Mononuclear cell (primary cell): Measurements from ENCODE around the gene BAZ2A. TPM values are rescaled to one million over a fixed set of nuclear protein-coding genes. Genes with fewer than 3 reads are reported as not detected.

ENCODE experiments used
- total RNA-seq: library from RNA; depleted of rRNA; stranded (reverse); fragments of >200 nt; gene quantifications from one replicate; pipeline ENCODE4 v1.2.3, GENCODE V29; 2012

The BAZ2A gene
- total RNA-seq, 1 donor, result 156 TPM

Other genes starting within 250 kb of the BAZ2A start
- gene TIMELESS, start 180.9 kb downstream of the BAZ2A start, total RNA-seq, result 1.3 TPM
- not detected for gene MIP, start 175.7 kb downstream of the BAZ2A start, total RNA-seq
- 2.9 TPM for gene SPRYD4, start 161.7 kb downstream of the BAZ2A start, total RNA-seq
- 1.2 TPM for gene GLS2, start 142.2 kb downstream of the BAZ2A start, total RNA-seq
- 1.5 TPM for gene RBMS2, start 108.5 kb downstream of the BAZ2A start, total RNA-seq
- gene ATP5F1B, start 15.7 kb upstream of the BAZ2A start, total RNA-seq, result 253 TPM
- gene PTGES3, start 58.0 kb upstream of the BAZ2A start, total RNA-seq, result 78.4 TPM
- 2,113 TPM for gene NACA, start 95.0 kb upstream of the BAZ2A start, total RNA-seq
- gene PRIM1, start 122.0 kb upstream of the BAZ2A start, total RNA-seq, result 8.6 TPM
- not detected for gene HSD17B6, start 133.0 kb upstream of the BAZ2A start, total RNA-seq